ENCODE measurements around the gene TAF5L.

Gene TAF5L

GRCh38 chr1:229631966-229632365 is 6.0 kb upstream of the TAF5L start:
- no peak for DNase-seq (ENCODE audit: low read depth in 2 of 2)
- TF ChIP-seq, protein P1, sequence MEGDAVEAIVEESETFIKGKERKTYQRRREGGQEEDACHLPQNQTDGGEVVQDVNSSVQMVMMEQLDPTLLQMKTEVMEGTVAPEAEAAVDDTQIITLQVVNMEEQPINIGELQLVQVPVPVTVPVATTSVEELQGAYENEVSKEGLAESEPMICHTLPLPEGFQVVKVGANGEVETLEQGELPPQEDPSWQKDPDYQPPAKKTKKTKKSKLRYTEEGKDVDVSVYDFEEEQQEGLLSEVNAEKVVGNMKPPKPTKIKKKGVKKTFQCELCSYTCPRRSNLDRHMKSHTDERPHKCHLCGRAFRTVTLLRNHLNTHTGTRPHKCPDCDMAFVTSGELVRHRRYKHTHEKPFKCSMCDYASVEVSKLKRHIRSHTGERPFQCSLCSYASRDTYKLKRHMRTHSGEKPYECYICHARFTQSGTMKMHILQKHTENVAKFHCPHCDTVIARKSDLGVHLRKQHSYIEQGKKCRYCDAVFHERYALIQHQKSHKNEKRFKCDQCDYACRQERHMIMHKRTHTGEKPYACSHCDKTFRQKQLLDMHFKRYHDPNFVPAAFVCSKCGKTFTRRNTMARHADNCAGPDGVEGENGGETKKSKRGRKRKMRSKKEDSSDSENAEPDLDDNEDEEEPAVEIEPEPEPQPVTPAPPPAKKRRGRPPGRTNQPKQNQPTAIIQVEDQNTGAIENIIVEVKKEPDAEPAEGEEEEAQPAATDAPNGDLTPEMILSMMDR (IDR thresholded peaks at IDR 0.05; ENCODE audit: low read depth, low read length), result no peak
- H3K4me3 ChIP-seq (replicated peaks in 1 of 2; ENCODE audit: low read depth in 2 of 2, low read length in 2 of 2), result no peak overlapping the region

DNA sequence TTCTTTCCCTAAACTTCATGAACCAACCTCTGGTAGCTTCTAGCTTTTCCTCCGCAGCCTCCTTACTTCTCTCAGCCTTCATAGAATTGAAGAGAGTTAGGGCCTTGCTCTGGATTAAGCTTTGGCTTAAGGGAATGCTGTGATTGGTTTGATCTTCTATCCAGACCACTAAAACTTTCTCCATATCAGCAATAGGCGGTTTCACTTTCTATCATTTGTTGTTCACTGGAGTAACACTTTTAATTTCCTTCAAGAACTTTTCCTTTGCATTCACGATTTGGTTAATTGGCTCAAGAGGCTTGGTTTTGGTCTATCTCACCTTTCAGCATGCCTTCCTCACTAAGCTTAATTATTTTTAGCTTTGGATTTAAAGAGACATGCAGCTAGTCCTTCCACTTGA is 5.2 kb upstream of the TAF5L start:
- no peak overlapping the region for H3K4me3 ChIP-seq (replicated peaks in 1 of 2; ENCODE audit: low read depth in 2 of 2, low read length in 2 of 2)
- TF ChIP-seq, protein P1 (IDR thresholded peaks at IDR 0.05; ENCODE audit: low read depth, low read length), result no peak
- DNase-seq (ENCODE audit: low read depth in 2 of 2), result no peak

DNA sequence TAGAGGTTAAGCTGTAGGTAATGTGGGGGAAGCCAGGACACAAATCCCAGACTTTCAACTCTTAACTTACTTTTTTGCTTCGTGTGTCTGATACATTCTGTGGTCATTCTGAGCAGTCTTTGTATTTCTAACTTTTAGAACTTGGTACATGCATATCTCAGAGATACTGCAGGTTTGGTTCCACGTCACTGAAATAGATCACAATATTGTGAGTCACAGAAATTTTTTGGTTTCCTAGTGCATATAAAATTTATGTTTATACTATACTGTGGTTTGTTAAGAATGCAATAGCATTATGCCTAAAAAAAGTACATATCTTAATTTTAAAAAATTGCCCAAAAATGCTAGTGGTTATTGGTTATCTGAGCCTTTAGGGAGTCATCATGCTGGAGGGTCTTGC is 3.3 kb upstream of the TAF5L start:
- TF ChIP-seq, protein P1 (IDR thresholded peaks at IDR 0.05; ENCODE audit: low read depth, low read length), result no peak
- H3K4me3 ChIP-seq (replicated peaks in 1 of 2; ENCODE audit: low read depth in 2 of 2, low read length in 2 of 2), result no peak overlapping the region
- peak in 1 of 2 donors; percentile 31 for DNase-seq (ENCODE audit: low read depth in 2 of 2)

DNA sequence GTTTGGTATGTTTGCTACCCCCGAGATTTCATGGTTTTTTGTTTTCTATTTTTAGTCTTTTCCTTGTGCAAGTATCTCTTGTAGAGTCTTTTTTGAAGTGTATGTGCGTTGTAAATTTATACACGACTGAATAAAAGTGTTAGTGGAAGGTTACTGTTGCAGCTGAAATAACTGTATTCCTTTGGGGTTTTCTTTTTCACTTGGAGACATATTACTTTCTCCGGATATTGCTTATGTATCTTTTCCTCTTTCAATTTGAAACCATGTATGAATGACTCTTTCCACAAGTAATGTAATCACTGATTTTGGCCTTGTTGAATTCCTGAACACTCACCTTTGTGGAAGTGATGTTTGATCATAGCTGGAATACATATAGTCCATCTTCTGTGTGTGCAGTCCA is 1.1 kb upstream of the TAF5L start:
- TF ChIP-seq, protein P1 (IDR thresholded peaks at IDR 0.05; ENCODE audit: low read depth, low read length), result no peak
- DNase-seq (ENCODE audit: low read depth in 2 of 2), result no peak
- H3K4me3 ChIP-seq (replicated peaks in 1 of 2; ENCODE audit: low read depth in 2 of 2, low read length in 2 of 2), result peak overlapping the region; percentile 95 to 100

DNA sequence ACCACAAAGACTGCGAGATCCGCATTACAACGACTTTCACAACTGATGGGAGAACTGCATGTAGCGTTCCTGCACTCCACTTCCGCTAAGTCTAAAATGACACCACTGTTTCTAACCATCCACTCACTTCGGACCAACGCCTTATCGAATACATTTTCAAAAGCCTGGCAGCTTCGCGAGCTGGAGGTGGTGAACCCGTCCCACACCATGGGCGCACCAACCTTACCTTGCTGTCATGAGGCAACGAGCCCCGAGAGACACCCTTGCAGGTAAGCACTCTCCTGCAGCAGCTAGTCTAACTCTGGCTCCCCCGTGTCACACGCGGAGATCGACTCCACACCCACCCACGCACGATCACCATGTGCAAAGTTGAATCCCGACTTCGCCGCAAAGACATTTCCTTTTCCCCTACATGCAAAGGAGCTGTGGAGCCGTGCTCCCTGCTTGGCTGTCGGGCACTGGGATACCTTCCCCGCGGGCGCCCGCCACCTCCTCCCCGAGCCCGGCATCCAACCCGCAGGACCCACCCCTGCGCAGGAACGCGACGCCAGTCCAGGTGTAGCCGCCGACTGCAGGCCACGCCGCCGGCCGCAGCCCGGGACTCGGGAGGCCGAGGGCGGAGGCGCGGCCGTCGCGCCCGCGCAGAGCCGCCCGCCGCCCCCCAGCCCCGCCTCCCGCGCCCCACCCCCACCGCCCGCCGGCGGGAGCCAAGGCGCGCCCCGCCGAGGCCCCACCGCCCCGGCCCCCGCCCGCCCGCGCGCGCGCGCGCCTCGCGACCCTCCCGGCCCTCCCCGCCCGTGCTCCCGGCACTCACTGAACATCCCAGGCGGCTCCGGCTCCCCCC is 629 bp downstream of the TAF5L start:
- TF ChIP-seq, protein P1 (IDR thresholded peaks at IDR 0.05; ENCODE audit: low read depth, low read length), result no peak
- peak; percentile 40 to 48 for DNase-seq (ENCODE audit: low read depth in 2 of 2)
- H3K4me3 ChIP-seq (replicated peaks in 1 of 2; ENCODE audit: low read depth in 2 of 2, low read length in 2 of 2), result peak overlapping the region; percentile 84 to 95

DNA sequence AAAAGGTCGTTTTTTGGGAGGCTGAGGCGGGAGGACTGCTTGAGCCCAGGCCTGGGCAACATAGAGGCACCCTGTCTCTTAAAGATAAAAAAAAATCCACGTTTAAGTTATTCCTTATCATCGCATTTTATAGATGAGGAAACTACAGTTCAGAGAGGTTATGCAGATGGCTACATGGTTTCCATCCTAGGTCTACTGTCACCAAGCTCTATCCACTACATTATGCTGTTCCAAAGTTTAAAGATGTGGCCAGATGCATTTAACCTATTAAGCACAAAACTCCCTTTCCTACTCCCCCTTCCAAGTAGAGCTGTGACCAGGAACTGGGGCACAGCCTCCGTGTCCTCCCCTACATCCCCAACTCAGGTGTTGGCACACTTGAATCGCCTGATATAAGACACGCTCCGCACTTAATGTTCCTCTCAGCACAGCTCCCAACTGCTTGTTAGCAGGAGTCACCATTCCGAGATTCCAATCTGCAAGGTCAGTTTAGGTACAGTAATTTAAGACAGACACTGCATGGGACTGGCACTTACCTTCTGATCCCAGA is 1.3 kb downstream of the TAF5L start:
- H3K4me3 ChIP-seq (replicated peaks in 1 of 2; ENCODE audit: low read depth in 2 of 2, low read length in 2 of 2), result peak overlapping the region; percentile 84 to 95
- TF ChIP-seq, protein P1 (IDR thresholded peaks at IDR 0.05; ENCODE audit: low read depth, low read length), result no peak
- no peak for DNase-seq (ENCODE audit: low read depth in 2 of 2)
